ENCODE measurements around the gene MKNK2.

MKNK2 gene

GRCh38 chr19:2027361-2027760 lies 23.7 kb downstream of the MKNK2 start:
- no peak for DNase-seq (ENCODE audit: low read depth in 3 of 3)

- DNase-seq (ENCODE audit: low read depth in 3 of 3) = no peak
These were observed 24.3 kb downstream of the MKNK2 start for GRCh38 chr19:2026770-2027169.

- no peak for DNase-seq (ENCODE audit: low read depth in 3 of 3)
These were observed 28.8 kb downstream of the MKNK2 start for GRCh38 chr19:2022289-2022688.

GRCh38 chr19:2021453-2022140 lies 29.4 kb downstream of the MKNK2 start:
- no peak for DNase-seq (ENCODE audit: low read depth in 3 of 3)

- no peak for DNase-seq (ENCODE audit: low read depth in 3 of 3)
These were observed 32.3 kb downstream of the MKNK2 start for GRCh38 chr19:2018752-2019151.

- DNase-seq (ENCODE audit: low read depth in 3 of 3) = peak in 1 of 3 donors; percentile 62
These were observed 34.8 kb downstream of the MKNK2 start for GRCh38 chr19:2016041-2016807.

GRCh38 chr19:2015608-2015950 lies 35.5 kb downstream of the MKNK2 start, which contains the start of gene BTBD2:
Gene BTBD2 (minus strand): TSS chr19:2015714. CDS start chr19:2015703, 11 bp downstream.
- peak in 2 of 3 donors; percentile 34 to 64 for DNase-seq (ENCODE audit: low read depth in 3 of 3)

- DNase-seq (ENCODE audit: low read depth in 3 of 3) = no peak
These were observed 36.1 kb downstream of the MKNK2 start for GRCh38 chr19:2014731-2015607.

GRCh38 chr19:2014131-2014571 lies 36.9 kb downstream of the MKNK2 start:
- DNase-seq (ENCODE audit: low read depth in 3 of 3) = no peak

- DNase-seq (ENCODE audit: low read depth in 3 of 3) = no peak
These were observed 37.4 kb downstream of the MKNK2 start for GRCh38 chr19:2013683-2013961.

- no peak for DNase-seq (ENCODE audit: low read depth in 3 of 3)
These were observed 37.9 kb downstream of the MKNK2 start for GRCh38 chr19:2012941-2013682.

- no peak for DNase-seq (ENCODE audit: low read depth in 3 of 3)
These were observed 39.9 kb downstream of the MKNK2 start for GRCh38 chr19:2011169-2011568.

GRCh38 chr19:2010135-2010668 lies 40.8 kb downstream of the MKNK2 start:
- DNase-seq (ENCODE audit: low read depth in 3 of 3) = no peak

- no peak for DNase-seq (ENCODE audit: low read depth in 3 of 3)
These were observed 47.2 kb downstream of the MKNK2 start for GRCh38 chr19:2003874-2004273.

GRCh38 chr19:1999856-2000515 lies 51.1 kb downstream of the MKNK2 start:
- no peak for DNase-seq (ENCODE audit: low read depth in 3 of 3)

- no peak for DNase-seq (ENCODE audit: low read depth in 3 of 3)
These were observed 52.0 kb downstream of the MKNK2 start for GRCh38 chr19:1998712-1999708.

- no peak for DNase-seq (ENCODE audit: low read depth in 3 of 3)
These were observed 53.5 kb downstream of the MKNK2 start for GRCh38 chr19:1997353-1998233.

GRCh38 chr19:1992759-1993260 lies 58.2 kb downstream of the MKNK2 start:
- peak in 1 of 3 donors; percentile 27 for DNase-seq (ENCODE audit: low read depth in 3 of 3)

Data from stimulated activated CD4-positive, alpha-beta T cell treated with anti-CD3 and anti-CD28 coated beads, TNF-alpha, amount 100 ng/mL, for 48 hours (primary cell).